ENCODE results near the gene SMIM21.

DNA sequence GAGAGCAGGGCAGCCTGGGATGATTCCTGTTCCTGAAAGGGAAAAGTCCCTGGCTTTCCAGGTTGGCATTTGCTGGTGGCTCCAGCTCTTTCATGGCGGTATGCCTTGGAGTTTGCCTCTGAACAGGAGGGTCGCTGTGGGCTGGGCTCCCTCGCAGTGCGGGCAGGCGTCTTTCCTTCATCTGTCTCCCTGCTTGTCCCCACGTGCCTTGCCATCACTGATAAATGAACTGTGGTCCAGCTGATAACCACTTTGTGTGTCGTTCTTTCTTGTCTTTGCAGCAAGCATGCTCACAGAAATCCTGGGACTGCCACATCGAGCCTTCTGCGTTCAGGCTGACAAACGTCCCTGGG, 35.3 kb downstream of the SMIM21 start:
- no peak for TF ChIP-seq EZH2 (IDR thresholded peaks at IDR 0.05)
- TF ChIP-seq POLR2AphosphoS5 (IDR thresholded peaks at IDR 0.05; ENCODE audit: borderline replicate concordance, low read depth, low read length), result no peak
